MG63 (cell line): Measurements from ENCODE around the gene PER2. TPM values are rescaled to one million over a fixed set of nuclear protein-coding genes. Genes with fewer than 3 reads are reported as not detected.
A peak's percentile ranks its signal among the peaks of the same experiment; 100 is the strongest.

Source experiments
- DNase-seq: peaks from one replicate; pipeline ENCODE4 v3.0.0-alpha.2; 2020
- H3K27me3 ChIP-seq: fragments of 250-450 bp; sonication (Bioruptor Pico); 2 replicates; pipeline ENCODE4 v1.5.1; 2020; ENCODE audit warnings: mild to moderate bottlenecking, moderate library complexity
- H3K36me3 ChIP-seq: fragments of 250-450 bp; sonication (Bioruptor Pico); 2 replicates; pipeline ENCODE4 v1.5.1; 2020; ENCODE audit warnings: mild to moderate bottlenecking, moderate library complexity
- H3K4me3 ChIP-seq: fragments of 250-450 bp; sonication (Bioruptor Pico); 2 replicates; pipeline ENCODE4 v1.5.1; 2020; ENCODE audit warnings: mild to moderate bottlenecking, moderate library complexity
- H3K9me3 ChIP-seq: fragments of 250-450 bp; sonication (Bioruptor Pico); 2 replicates; pipeline ENCODE4 v1.5.1; 2020; ENCODE audit warnings: mild to moderate bottlenecking, moderate library complexity
- total RNA-seq: library from RNA; depleted of rRNA; stranded (reverse); fragments of >200 nt; shearing (Covaris generic); gene quantifications from 2 replicates; pipeline ENCODE4 v1.2.3, GENCODE V29; 2014; ENCODE audit warnings: low replicate concordance

The PER2 gene
- total RNA-seq, 1 experiment from 2014 or later, result 0.72 TPM

DNA sequence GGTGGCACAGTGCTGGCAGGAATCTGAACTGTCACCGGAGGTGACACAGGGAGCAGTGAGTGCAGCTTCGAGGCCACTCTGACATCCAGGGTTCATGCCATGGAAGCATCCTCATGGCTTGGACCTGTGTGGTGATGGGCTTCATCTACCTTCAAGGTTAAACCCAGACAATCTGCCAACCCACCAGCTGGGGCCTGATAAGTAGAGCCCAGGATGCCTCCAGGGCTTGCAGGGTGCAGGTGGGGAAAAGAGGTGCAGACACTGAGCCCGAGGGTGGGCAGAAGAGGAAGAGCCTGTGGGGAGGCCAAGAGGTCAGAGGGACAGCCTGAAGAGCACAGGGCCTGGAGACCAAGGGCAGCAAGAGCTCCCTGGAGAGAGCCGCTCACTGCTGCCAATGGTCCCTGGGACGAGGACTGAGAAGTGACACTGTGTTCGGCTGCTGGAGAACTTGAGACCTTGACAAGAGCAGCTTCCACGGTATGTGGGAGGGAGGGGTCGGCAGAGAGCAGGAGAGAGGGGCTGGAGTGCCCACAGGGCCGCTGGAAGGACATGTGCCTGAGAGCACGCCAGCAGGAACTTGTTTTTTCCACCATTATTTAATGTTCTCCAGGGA, 40.5 kb downstream of the PER2 start:
- no peaks in the 10 kb centered on the region for H3K27me3 ChIP-seq
- peaks cover 2% of the 10 kb centered on the region; the same call in 1 of the 2 replicates for H3K36me3 ChIP-seq
- no peak overlapping the region for H3K4me3 ChIP-seq
- no peak for DNase-seq
- H3K9me3 ChIP-seq, result no peaks in the 10 kb centered on the region

DNA sequence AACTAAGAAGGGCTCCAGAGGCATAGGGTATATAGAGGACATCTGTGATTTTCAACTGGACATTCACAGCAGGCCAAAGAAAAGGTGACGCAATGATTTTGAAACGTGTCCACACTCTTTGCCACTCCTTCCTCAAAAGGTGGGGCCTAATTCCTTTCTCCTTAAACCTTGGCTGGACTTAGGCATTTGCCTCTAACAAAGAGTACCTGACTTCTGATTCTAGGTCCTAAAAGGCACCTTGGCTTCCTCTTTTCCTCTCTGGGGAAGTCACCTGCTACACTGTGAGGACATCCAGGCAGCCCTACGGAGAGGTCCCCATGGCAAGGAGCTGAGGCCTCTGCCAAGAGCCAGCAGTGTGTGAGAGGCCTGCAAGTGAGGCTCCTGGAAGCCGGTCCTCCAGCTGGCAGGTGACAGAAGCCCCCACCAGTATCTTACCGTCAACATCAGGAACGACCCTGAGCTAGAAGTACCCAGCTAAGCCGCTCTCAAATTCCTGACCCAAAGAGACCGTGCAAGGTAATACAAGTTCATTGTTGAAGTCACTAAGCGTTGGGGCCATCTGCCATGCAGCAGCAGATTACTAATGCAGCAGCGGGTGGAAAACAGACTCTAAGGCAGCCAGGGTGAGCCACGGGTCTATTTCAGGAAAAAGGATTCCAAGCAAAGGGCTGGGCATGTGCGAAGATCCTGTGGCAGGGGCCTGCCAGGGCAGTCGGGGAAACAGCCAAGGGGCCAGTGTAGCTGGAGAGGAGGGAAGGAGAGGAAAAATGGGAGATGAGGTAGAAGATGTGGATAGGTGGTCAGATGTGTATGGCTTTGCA, 41.2 kb downstream of the PER2 start:
- no peak for DNase-seq
- H3K9me3 ChIP-seq, result no peaks in the 10 kb centered on the region

DNA sequence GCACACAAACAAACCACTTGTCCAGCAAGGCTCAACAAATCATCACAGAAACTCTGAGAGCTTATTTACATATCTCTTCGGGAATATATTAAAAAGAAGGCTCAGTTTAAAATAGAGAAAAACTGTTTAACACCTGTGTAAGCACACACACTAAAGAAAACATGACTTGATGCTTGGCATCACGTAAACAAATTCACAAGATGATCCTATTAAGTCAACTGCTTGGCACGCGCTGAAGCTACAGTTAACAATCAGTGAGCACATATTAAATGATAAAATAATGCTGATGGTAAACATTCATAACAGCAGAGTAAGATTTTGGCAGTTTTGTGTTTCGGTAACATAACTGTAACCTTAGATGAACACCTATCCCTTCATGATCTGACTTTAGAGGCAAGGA, 44.3 kb downstream of the PER2 start:
- DNase-seq, result no peak
- Histone ChIP-seq H3K36me3 (no peaks in the 10 kb centered on the region), H3K4me3 (no peak overlapping the region), H3K27me3 (no peaks in the 10 kb centered on the region), H3K9me3 (no peaks in the 10 kb centered on the region)

More for the DNA sequence above, 41.2 kb downstream of the PER2 start:
- Histone ChIP-seq H3K36me3 (peaks cover 2% of the 10 kb centered on the region; the same call in 1 of the 2 replicates), H3K4me3 (no peak overlapping the region), H3K27me3 (no peaks in the 10 kb centered on the region)

DNA sequence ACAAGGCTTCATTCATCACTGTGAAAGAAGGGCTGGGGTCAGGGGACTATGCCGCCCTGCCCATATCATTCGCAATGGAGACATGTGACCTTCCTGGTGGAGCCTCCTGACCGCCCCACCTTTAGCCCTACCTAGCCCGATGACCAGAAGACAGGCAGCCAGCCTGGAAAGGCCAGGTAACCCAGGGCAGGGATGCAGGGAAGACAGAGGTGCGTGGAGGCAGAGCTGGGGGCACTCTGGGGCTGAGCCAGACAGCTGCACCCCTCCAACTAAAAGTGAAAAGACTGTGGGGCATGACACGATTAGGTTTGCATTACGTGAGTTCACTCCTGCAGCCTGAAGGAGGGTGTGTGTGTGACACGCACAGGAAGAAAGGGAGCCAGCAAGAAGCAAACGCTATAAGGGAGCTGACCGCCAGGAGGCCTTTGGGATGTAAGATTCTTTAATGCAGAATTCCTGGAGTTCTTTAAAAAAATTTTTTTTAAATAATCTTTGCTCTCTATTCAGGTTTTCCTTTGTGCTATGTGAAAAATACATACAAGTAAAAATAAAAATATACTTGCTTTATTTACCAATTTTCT, 44.8 kb downstream of the PER2 start:
- Histone ChIP-seq H3K36me3 (no peaks in the 10 kb centered on the region), H3K4me3 (no peak overlapping the region), H3K9me3 (no peaks in the 10 kb centered on the region), H3K27me3 (no peaks in the 10 kb centered on the region)
- DNase-seq, result no peak

DNA sequence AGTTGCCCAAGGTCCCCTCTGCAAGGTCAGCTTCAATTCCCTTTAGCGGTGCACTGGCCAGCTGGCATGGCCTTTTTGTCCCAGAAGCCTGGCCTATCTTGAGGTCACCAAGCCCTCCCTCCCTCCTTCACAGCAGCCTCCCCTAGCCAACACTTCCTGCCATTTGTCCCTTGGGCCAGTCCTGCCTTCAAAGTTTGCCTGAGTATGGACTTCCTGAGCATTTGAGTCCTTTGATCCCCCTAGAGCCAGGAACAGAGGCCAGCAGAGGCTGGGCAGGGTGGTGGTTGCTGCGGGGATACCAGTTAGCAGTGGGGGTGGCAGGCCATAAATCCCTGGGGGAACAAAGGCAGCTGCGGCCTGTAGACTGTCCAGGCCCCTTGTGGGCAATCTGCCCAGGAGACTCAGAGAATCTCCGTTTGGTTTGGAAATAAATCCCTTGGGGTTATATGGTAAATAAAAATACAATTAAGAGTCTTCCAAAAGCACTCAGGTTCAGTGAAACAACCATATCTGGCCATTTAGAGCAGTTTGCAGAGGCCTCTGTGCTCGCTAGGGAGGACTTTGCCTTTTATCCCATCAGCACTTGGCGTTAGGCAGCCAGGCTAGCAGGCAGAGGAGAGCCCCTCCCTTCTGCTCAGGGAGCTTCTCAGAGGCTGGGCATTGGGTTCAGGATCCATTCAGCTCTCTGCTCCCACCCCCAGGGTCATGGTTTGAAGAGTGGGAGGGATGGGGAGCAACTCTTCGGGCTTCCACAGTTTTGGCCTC, 45.5 kb downstream of the PER2 start:
- Histone ChIP-seq H3K27me3 (no peaks in the 10 kb centered on the region), H3K36me3 (no peaks in the 10 kb centered on the region), H3K4me3 (no peak overlapping the region), H3K9me3 (no peaks in the 10 kb centered on the region)
- no peak for DNase-seq

DNA sequence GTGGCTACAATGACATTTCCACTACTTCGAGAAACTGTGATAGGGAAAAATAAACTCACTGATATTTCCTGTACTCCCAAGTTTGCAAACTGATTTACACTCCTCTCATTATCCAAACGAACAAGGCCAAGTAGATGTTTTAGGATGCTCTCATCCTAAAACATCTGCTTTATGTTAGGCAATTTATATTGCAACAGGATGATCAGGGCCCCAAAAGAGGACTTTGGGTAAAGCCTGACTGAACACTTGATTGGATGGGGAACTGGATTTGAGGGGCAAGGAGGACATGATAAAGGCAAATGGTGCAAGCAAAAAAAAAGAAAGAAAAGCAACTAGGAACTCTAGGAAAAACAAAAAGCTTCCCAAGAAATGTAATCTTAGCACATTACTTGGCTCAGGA, 46.4 kb downstream of the PER2 start:
- Histone ChIP-seq H3K36me3 (no peaks in the 10 kb centered on the region), H3K27me3 (no peaks in the 10 kb centered on the region), H3K9me3 (no peaks in the 10 kb centered on the region), H3K4me3 (no peak overlapping the region)
- DNase-seq, result no peak

DNA sequence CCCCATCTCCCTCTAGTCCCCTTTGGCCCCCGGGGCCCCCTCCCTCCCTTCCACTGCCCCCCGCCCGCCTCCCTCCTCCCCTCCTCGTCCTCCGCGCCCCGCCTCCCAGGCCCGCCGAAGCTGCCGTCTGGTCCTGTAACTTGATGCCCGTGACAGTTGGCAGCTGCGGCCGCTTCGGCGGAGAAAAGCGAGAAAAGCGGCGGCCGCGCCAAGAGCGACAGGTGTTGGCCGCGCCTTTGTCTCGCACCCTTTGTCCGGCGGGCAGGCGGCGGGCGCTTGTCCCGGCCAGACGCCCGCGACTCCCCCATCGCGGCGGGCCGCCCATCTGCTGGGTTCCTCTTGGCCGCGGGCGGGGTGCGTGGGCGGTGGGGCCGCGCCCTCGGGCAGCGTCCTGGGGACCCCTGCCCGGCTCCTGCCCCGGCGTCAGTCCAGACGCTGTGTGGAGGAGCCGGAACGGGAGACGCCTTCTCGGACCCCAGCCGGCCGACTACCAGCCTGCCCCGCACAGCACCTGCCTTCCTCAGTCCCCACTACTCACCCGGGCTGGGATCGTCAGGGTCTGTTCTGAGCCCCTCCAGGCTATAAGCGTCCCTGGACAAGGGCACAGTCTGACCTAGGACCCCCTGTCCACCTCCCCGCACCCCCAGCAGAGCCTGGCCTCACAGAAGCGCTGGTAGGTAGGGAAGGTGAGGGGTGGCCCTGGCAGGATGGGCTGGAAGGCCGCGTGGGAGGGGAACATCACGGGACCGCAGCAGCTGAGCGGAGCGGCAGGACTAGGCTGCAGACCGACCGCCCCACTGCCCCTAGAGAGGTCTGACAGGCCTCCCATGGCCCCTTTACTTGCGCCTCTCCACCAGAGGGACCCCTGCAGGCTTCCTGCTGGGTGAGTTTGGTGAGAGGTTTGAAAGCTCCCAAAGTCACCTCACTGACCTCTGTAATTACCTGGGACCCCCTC, 47.4 kb downstream of the PER2 start:
- no peaks in the 10 kb centered on the region for H3K27me3 ChIP-seq
- peak; percentile 55 for DNase-seq
- no peak overlapping the region for H3K4me3 ChIP-seq
- no peaks in the 10 kb centered on the region for H3K36me3 ChIP-seq
- H3K9me3 ChIP-seq, result no peaks in the 10 kb centered on the region

DNA sequence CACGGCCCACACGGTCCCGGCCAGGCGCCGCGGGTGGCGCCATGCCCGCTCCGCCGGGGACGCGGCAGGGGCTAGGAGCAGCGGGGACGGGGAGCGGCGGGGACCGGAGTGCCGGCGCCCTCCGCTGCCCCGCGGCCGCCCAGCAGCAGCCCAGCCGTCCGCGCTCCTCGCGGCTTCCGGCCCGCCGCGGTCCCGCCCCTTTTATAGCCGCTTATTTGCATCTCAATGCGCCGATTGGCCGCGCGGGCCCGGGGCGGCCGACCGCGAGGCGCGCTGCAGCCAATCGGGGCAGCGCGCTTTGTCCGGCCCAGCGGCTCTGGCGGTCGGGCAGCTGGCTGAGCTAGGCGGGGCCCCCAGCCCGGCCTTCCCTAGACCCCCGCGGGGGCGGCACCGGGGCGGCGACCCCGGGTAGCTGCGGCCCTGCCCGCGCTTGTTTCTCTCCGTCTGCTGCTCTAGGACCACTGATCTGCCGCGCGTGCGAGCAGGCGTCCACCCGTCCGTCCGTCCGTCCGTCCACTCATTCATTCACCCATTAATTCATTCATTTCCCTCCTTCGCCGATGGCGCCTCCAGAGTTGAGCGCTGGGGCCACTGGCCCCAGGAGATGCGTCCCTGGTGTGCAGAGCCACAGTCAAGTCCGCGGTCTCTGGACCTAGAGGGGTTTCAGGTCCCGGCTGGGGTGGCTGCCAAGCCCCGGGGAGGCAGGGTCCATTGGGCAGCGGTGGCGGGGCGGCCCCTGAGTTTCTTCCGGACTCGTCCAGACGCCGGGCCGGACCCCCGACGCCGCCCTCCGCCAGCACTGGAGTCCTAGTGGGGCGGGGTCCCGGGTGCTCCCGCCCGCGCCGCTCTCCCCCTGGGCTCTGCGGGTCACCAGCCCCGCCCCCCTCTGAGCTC, 48.3 kb downstream of the PER2 start, which contains the start of gene HES6:
Gene HES6 (minus strand): TSS at position 176 of the 894 bp plus-strand sequence. CDS start 133 bp downstream, at position 43.
- Histone ChIP-seq H3K4me3 (peak within 1 kb of the TSS; percentile 58), H3K27me3 (no peaks in the 10 kb centered on the region), H3K36me3 (no peaks in the 10 kb centered on the region), H3K9me3 (no peaks in the 10 kb centered on the region)
- peak; percentile 88 for DNase-seq

DNA sequence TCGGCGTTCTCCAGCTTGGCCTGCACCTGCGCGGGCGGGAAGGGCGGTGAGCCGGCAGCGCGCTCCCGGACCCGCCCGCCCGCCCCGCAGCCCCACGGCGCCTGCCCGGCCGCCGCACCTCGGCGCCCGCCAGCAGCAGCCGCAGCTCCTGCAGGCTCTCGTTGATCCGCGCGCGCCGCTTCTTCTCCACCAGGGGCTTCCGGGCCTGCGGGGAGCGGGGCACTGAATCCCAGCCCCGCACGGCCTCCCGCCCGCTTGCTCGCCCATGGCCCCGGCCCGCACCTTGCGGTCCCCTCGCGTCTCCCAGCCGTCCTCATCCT, 48.9 kb downstream of the PER2 start:
- Histone ChIP-seq H3K9me3 (no peaks in the 10 kb centered on the region), H3K4me3 (peak overlapping the region; percentile 58), H3K27me3 (no peaks in the 10 kb centered on the region), H3K36me3 (no peaks in the 10 kb centered on the region)
- peak; percentile 29 for DNase-seq

DNA sequence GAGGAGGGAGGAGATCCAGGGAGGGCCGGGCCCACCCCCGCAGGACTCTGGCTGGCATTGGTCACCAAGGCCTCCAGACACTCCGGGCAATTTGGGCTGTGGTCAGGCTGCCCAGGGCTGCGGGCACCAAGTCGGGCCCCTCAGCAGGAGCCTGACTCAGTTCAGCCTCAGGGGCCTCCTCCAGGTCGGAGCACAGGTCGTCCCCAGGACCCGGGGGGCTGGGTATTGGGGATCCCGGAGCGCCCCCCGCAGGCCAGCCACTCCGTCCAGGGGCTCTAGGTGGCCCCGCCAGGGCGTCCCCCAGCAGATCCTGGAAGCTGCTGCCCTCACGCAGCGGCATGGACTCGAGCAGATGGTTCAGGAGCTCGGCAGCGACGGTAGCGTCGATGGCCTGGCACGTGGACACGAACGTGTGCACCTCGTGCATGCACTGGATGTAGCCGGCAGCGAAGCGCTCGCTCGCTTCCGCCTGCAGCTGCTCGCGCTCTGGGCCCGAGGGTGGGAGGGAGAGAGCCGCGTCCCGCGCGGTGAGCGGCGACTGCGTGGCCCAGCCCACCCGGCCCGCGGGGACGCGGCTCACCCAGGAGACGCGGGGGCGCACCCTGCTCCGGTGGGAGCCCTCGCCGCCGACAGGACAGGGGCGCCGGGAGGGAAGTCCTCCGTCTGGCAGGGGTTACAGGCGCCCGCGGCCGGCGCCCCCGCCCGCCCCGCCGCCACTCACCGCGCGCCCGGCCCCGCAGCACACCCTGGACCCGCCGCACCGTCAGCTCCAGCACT, 49.5 kb downstream of the PER2 start:
- Histone ChIP-seq H3K9me3 (no peaks in the 10 kb centered on the region), H3K4me3 (no peak overlapping the region; the same call in 1 of the 2 replicates), H3K27me3 (no peaks in the 10 kb centered on the region), H3K36me3 (no peaks in the 10 kb centered on the region)
- no peak for DNase-seq

DNA sequence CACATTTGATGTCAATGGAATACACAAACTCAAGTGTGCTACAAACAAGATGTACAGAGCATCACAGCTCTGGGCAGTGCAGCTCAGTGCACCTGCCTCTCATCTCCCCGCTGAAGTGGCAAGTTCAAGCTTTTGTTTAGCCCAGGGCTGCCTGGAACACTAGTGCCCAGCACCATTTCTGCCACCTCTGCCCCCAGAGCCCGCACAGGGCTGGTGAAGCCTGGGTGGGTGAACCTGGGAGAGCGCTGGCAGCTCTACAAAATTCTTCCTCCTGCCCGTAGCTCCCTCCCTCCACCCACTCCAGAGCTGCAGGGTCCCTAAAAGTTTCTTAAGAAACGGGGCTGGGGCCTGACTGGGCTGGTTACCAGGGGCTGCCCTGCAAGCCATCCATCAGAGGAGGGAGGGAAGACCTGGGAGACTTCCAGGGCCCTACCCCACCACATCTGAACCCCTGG, 50.1 kb downstream of the PER2 start:
- DNase-seq, result no peak
- H3K4me3 ChIP-seq, result no peak overlapping the region
- no peaks in the 10 kb centered on the region for H3K9me3 ChIP-seq
- no peaks in the 10 kb centered on the region for H3K27me3 ChIP-seq
- no peaks in the 10 kb centered on the region for H3K36me3 ChIP-seq

DNA sequence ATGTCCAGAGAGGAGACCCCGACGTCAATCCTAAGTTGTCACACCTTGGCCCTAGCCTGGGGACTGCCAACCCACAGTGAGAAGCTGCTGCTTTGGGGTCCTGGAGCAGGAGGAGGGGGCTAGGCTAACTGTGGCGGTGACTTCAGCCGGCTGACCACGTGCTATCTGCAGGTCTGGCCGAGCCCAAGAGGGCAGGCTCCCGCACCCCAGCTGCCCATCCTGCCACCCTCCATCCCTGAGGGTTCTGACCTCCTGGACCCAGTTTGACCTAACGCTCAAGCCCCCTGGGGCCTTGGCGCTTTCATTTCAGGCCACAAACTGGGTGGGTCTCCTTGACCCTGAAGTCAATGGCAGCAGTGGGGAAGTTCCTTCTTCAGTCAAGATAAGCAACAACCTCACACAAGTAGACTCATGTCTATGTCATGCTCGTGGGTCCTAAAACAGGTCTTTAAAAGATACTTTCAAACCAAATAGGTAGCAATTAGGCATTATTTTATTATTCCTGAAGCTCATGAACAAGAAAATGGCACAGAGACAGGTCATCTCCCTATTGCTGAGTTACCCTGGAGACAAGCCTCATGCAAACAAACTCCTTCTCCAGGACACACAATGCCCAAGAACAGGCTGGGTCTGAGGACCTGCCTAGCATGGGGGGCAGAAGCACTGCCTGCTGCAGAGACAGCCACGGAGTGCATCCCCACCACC, 50.8 kb downstream of the PER2 start:
- no peak for DNase-seq
- Histone ChIP-seq H3K36me3 (no peaks in the 10 kb centered on the region), H3K4me3 (no peak overlapping the region), H3K9me3 (no peaks in the 10 kb centered on the region), H3K27me3 (no peaks in the 10 kb centered on the region)

DNA sequence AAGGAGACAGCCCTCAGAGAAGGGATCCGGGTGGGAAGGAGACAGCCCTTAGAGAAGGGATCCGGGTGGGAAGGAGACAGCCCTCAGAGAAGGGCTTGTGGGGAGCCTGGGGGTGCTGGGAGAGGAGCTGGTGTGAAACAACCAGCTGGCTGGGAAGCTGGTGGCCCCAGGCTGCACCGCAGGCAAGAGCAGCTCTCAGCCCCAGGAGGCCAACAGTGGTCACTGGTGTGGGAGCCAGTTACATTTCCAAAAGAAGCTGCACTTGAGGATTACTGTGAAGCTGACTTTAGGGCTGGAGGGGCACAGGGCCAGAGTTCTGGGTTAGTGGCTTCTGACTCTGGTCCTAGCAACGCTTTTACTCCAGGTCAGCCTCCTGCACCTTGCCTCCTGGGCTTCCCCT, 51.8 kb downstream of the PER2 start:
- no peaks in the 10 kb centered on the region for H3K27me3 ChIP-seq
- H3K36me3 ChIP-seq, result no peaks in the 10 kb centered on the region
- H3K9me3 ChIP-seq, result no peaks in the 10 kb centered on the region
- H3K4me3 ChIP-seq, result no peak overlapping the region
- DNase-seq, result no peak

DNA sequence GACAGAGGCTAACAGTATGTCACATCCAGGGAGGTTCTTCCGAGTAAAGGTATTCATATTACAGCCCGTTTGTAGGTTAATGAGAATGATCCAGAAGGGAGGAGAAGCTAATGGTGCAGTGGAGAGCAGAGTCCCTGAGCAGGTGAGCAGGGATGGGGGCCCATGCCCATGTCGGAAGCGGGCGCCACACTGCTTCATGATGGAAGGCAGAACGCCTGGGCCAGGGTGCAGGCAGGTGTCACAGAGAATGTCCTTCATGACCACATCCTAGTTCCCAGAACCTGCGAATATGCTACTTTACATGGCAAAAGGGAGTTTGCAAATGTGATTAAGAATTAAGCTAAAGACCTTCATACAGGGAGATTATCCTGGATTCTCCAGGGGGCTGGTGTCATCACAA, 52.6 kb downstream of the PER2 start:
- Histone ChIP-seq H3K27me3 (no peaks in the 10 kb centered on the region), H3K36me3 (no peaks in the 10 kb centered on the region), H3K4me3 (no peak overlapping the region), H3K9me3 (no peaks in the 10 kb centered on the region)
- DNase-seq, result no peak
